DMS153 treated with DMSO at 0.1 percent for 48 hours (cell line): ENCODE data around the gene KIR2DL3.
"Not testable (repeated sequence)": the region's sequence is repeated elsewhere in the genome, so short reads cannot be mapped to it uniquely, and the experiment has no call there.

ENCODE experiments used
- DNase-seq: peaks from one replicate; lab custom pipeline; 2025; ENCODE audit not compliant: unreplicated experiment; lab: John Stamatoyannopoulos, UW

Gene KIR2DL3

GRCh38 chr19:54738306-54738705 is at the start of gene KIR2DL3:
Gene KIR2DL3, plus strand, starts transcription at chr19:54738513. Its CDS starts 33 bp downstream, at chr19:54738546.
- DNase-seq = not testable (repeated sequence)

GRCh38 chr19:54691582-54692297 is 46.6 kb upstream of the KIR2DL3 start:
- DNase-seq = no peak

- no peak for DNase-seq
Measured at GRCh38 chr19:54692298-54692615, 46.1 kb upstream of the KIR2DL3 start.

GRCh38 chr19:54694648-54695047 is 43.7 kb upstream of the KIR2DL3 start:
- DNase-seq = no peak

- DNase-seq = no peak
Measured at GRCh38 chr19:54696117-54696548, 42.2 kb upstream of the KIR2DL3 start.

- DNase-seq = no peak
Measured at GRCh38 chr19:54696766-54697165, 41.5 kb upstream of the KIR2DL3 start.

GRCh38 chr19:54697716-54698115 is 40.6 kb upstream of the KIR2DL3 start:
- not testable (repeated sequence) for DNase-seq

GRCh38 chr19:54704928-54705327 is 33.4 kb upstream of the KIR2DL3 start:
- no peak for DNase-seq

- DNase-seq = no peak
Measured at GRCh38 chr19:54707962-54708361, 30.4 kb upstream of the KIR2DL3 start.

GRCh38 chr19:54708781-54709180 is 29.5 kb upstream of the KIR2DL3 start:
- peak; percentile 19 for DNase-seq

GRCh38 chr19:54709212-54709948 is 28.9 kb upstream of the KIR2DL3 start:
- no peak for DNase-seq

GRCh38 chr19:54709956-54710355 is 28.4 kb upstream of the KIR2DL3 start:
- not testable (repeated sequence) for DNase-seq

- DNase-seq = no peak
Measured at GRCh38 chr19:54724142-54724541, 14.2 kb upstream of the KIR2DL3 start, which contains the start of gene KIR3DL3. Gene KIR3DL3, plus strand, starts transcription at chr19:54724442. Its CDS starts 55 bp downstream, at chr19:54724497.

- no peak for DNase-seq
Measured at GRCh38 chr19:54724644-54725043, 13.7 kb upstream of the KIR2DL3 start.

GRCh38 chr19:54725321-54725720 is 13.0 kb upstream of the KIR2DL3 start:
- DNase-seq = no peak

- no peak for DNase-seq
Measured at GRCh38 chr19:54727562-54727961, 10.8 kb upstream of the KIR2DL3 start.

- DNase-seq = no peak
Measured at GRCh38 chr19:54728167-54728566, 10.1 kb upstream of the KIR2DL3 start.

GRCh38 chr19:54729416-54730188 is 8.7 kb upstream of the KIR2DL3 start:
- DNase-seq = no peak

- no peak for DNase-seq
Measured at GRCh38 chr19:54731191-54731590, 7.1 kb upstream of the KIR2DL3 start.

GRCh38 chr19:54738715-54739114 is 402 bp downstream of the KIR2DL3 start:
- no peak for DNase-seq
